GM19452 (cell line): ENCODE results near the gene DFFA.
"Not testable (repeated sequence)": the region's sequence is repeated elsewhere in the genome, so short reads cannot be mapped to it uniquely, and the experiment has no call there.

Source experiments
- ATAC-seq: cut with Tn5 transposase; IDR thresholded peaks from one replicate; pipeline ENCODE4 v1.9.1; 2021; ENCODE audit not compliant: unreplicated experiment

The DFFA gene

DNA sequence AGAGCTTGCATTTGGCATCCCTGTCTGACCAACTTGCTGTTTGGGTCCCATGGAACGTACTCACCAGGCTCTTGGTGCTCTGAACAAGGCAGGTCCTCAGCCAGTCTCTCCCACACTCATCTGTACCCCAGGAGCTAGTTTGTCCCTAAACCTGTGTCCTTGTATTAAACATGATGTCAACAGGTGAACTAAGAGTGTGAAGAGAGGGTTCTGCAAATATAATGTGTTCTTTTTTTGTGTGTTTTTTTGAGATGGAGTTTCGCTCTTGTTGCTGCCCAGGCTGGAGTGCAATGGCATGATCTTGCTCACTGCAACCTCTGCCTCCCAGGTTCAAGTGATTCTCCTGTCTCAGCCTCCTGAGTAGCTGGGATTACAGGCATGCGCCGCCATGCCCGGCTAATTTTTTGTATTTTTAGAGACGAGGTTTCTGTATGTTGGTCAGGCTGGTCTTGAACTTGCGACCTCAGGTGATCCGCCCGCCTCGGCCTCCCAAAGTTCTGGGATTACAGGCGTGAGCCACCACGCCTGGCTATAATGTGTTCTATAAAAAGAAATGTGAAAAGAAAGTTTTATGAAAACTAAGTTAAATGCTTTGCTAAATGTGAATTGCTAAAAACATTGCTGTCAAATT, 33.8 kb upstream of the DFFA start:
- not testable (repeated sequence) for ATAC-seq

DNA sequence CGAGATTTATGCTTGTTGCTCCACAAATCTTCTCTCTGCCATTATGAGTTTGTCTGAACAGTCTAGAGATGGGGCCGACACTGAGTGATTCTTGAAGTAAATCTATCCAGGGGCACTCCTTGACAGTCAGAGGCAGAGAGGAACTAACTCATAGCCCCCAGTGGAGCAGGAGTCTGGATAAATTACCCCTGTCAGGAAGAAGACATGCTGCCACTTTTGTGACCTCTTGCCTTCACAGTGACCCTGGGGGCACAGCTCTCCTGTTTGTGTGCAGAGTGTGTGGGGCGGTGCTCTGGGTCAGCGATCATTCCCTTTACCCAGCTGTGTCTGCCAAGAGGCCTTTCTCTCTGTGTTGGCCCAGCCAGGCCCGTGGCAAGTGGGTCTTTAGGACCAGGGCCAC, 31.9 kb upstream of the DFFA start:
- no peak for ATAC-seq

DNA sequence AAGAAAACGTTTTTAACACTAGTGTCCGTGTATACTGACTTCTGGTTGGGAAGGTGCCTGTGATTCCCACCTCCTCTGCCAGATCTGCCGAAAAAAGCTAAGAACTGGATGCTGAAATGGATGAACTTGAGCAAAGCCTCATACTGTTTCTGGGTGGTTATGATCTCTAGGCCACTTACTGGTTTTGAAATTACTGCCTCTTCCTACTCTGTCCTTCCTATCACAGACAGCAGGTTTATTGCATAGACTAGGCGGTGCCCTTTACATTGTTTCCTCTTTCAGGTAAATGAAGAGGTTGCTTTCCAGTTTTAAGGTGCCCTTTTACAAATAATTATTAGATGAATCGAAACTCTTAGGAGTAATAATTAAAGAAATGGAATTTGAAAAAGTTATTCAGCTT, 29.9 kb upstream of the DFFA start:
- ATAC-seq, result no peak

- no peak for ATAC-seq
These were observed 25.9 kb upstream of the DFFA start for GRCh38 chr1:10498231-10498630.

DNA sequence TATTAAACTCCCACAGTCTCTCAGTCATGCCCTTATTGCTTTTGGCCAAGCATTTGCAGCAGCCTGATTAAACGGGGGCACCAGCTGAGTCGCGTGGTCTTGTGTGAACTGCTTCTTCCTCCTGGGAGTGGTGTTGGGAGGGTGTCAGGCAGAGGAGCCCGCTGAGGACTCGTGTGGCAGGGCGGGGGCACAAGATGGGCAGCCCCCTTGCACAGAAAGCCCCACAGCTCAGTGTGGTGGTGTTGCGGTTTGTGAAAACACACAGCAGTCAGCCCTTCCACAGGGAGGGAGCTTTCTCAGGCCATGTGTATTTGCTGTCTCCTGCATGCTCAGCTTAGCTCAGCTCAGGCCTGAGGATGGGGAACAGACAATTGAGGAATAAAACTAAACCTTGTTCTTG, 24.8 kb upstream of the DFFA start:
- ATAC-seq, result no peak

GRCh38 chr1:10495952-10496351, 23.6 kb upstream of the DFFA start:
- ATAC-seq, result no peak

- ATAC-seq, result no peak
These were observed 23.1 kb upstream of the DFFA start for GRCh38 chr1:10495475-10495817.

- peak; percentile 82 for ATAC-seq
These were observed 22.6 kb upstream of the DFFA start for GRCh38 chr1:10494754-10495474.

DNA sequence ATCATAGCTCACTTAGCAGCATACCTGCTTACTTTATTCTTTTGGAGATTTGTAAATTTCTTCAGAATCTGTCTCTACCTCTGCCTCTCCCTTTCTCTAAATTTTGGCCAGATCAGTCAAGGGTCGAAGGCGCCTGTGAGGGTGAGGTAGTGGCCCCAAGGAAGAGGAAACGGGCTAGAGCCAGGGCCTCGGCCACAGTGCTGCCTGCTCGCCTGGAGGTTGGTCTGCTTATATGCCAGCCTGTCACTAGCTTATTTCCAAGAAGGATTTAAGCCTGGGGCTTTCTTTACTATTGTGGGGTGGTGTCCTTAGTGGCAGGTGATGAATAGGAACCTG, 22.1 kb upstream of the DFFA start:
- ATAC-seq, result no peak

GRCh38 chr1:10490286-10490970, 18.1 kb upstream of the DFFA start:
- ATAC-seq, result no peak

- ATAC-seq, result no peak
These were observed 17.1 kb upstream of the DFFA start for GRCh38 chr1:10489291-10490055.

GRCh38 chr1:10484521-10484920, 12.2 kb upstream of the DFFA start:
- ATAC-seq, result no peak

DNA sequence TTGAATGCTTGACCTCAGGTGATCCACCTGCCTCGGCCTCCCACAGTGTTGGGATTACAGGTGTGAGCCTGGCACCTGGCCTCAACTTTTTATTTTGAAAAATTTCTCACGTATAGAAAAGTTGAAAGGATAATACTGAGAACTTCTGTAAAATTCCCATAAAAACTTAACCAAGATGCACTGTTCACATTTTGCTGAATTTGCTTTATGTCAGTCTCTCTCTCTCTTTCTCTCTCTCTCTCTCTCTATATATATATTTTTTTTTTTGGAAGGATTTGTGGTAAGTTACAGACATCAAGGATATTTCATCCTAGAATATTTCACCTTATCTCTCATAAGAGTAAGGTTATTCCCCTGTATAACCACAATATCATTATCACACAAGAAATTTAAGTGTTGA, 8.3 kb upstream of the DFFA start:
- ATAC-seq, result no peak

DNA sequence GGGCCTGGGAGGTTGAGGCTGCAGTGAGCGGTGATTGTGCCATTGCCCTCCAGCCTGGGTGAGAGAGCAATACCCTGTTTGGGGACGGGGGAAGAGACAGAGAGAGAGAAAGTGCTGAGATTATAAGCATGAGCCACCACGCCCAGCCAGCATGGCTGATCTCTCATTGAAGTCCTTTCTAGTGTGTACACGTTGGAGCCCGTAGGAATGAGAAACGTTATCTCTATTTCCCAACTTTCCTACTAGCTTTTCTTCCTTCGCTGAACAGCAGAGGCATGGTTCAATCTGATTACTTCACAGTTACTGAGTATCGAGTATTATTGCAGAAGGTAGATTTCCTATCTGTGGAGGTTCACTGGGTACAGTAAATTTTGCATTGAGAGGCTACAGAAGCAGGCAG, 7.0 kb upstream of the DFFA start:
- no peak for ATAC-seq

DNA sequence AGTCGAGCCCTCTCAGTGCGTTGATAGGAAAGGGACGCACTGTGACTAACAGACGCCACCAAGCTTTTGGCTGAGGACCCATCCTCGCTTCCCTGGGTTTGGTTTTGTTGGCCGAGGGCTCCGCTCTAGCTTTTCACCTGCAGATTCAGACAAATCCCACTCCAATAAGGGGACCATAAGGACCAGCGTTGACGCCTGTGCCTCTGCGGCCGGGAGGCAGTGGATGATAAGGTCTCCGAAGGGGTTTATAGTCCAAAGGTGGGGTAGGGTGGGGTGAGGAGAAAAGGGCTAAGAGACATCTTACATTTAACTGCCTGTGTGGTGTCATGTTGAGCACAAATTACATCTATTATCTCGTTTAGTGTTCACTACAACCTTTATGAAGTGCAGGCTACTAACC, 3.2 kb upstream of the DFFA start:
- ATAC-seq, result no peak

DNA sequence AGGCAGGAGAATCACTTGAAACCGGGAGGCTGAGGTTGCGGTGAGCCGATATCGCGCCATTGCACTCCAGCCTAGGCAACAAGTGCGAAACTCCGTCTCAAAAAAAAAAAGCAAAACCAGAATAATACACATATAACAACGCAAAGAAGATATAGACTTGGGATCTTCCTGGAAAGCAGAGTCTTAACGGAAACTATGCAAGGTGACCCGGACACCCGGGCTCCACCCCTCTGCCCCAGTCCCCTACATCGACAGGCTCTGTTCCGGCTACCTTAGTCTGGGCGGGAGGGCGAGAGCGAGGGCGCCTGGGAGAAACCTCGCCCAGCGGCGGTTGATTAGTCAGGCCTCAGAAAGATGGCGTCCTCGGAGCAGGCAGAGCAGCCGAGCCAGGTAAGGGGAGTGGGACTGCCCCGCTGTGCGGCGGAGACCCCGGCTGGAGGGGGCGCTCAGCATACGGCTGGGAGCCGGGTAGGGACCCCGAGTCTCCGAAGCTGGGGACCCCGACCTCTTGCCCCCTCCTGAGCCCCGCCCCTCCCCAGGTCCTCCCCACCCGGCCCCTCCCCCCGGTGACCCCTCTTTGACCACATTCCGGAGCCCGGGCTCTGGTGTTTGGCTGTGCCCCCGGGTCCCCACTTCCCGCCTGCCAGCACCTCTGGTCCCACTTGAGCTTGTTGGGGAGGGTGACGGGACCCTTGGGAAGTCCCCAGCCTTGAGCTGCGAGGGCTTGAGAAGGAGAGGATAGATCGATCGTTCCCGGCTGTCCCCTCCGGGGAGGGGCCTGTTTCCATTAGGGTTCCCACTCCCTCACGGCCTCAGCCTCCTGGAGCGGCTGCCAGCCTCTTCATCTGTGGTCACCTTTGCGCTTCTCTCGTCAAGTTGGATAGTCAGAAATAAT, 2.5 kb upstream of the DFFA start, which contains the start of gene PEX14:
Gene PEX14, plus strand, starts transcription at position 338 of the 895 bp plus-strand sequence. Its CDS starts 17 bp downstream, at position 355.
- peak; percentile 57 for ATAC-seq

DNA sequence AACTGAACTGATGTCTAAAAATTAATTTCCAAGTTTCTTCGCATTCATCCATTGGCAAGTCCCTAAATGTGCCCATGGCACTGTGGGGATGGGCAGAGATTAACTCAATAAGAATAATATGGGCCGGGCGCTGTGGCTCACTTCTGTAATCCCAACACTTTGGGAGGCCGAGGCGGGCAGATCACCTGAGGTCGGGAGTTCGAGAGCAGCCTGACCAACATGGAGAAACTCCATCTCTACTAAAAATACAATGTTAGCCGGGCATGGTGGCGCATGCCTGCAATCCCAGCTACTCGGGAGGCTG, 1.9 kb upstream of the DFFA start:
- ATAC-seq, result not testable (repeated sequence)

DNA sequence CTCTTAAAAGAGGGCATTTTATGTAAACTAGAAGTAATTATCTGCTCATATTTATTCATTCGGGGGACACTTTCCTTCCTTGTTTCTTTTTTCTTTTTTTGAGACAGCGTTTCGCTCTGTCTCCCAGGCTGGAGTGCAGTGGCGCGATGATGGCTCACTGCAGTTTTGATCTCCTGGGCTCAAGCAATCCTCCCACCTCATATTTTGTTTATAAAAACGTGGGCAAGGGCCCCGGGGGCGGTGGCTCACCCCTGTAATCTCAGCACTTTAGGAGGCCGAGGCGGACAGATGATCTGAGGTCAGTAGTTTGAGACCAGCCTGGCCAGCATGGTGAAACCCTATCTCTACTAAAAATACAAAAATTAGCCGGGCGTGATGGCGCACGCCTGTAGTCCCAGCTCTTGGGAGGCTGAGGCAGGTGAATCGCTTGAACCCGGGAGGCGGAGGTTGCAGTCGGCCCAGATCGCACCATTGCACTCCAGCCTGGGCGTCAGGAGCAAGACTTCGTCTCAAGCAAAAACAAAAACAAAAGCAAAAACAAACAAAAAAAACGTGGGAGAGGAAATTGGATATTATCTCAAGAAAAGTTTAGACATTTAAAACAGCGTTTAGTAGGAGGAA, 926 bp upstream of the DFFA start:
- no peak for ATAC-seq

- ATAC-seq, result no peak
These were observed 714 bp downstream of the DFFA start for GRCh38 chr1:10471411-10472219.

DNA sequence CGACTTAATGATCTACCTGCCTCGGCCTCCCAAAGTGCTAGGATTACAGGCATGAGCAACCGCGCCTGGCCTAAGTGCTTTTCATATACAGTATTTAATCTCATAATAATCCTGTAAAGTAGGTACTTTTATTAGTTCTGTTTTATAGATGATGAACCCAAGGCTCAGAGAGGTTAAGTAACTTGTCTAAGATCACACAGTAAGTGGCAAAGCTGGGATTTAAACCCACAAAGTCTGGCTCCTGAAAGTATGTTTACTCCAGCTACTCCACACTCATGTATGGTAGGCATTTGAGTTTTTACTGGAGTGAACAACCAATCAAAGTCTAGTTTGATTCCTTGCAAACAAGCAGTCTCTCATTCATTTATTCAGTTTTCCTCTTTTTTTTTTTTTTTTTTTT, 2.3 kb downstream of the DFFA start:
- ATAC-seq, result no peak
